Activated CD4-positive, CD25-positive, alpha-beta regulatory T cell treated with anti-CD3 and anti-CD28 coated beads, Interleukin-2, amount 50 U/mL, for 24 hours (primary cell): Measurements from ENCODE around the gene JCHAIN.
A peak's percentile ranks its signal among the peaks of the same experiment; 100 is the strongest.
"Not testable (repeated sequence)": the region's sequence is repeated elsewhere in the genome, so short reads cannot be mapped to it uniquely, and the experiment has no call there.

Experiments used
- ATAC-seq, 2 donors: fragments of 150-1000 bp; cut with Tn5 transposase; one replicate each; pipeline ENCODE4 v1.10.0; 2021; ENCODE audit warnings: mild to moderate bottlenecking in 1 of 2, moderate library complexity in 1 of 2

The JCHAIN gene

DNA sequence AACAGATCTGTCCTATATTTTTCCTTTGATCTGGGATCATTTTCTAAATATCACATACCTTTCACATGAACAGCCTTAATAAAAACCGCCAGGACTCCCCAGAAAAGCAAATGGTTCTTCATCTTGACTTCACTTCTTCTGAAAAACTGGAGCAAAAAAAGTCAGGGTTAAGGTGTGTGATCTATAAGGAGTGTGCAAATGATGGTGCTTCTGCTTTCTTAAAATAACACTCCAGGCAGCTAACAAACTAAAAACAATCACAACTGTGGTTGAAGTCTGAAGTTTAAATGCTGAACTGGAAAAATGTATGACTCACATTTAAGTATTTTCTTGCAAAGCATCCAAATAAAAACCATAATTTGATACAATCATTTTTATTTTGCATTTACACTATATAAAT is at the start of gene JCHAIN:
Gene JCHAIN (minus strand): TSS at position 140 of the 400 bp plus-strand sequence. CDS start 18 bp downstream, at position 122.
- no peak for ATAC-seq

DNA sequence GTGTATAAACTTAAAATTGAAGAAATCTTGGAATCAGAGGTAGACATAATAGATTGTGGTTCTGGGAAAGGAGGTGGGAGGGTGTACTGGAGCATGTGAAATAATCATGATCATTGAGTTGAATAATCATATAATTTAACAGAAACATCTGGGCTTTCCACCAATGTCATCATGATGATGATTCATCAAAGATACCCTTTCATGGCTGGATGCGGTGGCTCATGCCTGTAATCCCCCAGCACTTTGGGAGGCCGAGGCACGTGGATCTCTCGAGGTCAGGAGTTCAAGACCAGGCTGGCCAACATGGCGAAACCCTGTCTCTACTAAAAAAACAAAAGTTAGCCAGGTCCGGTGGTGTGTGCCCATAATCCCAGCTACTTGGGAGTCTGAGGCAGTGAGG is 48.8 kb upstream of the JCHAIN start:
- peak in 1 of 2 donors; percentile 47 for ATAC-seq

DNA sequence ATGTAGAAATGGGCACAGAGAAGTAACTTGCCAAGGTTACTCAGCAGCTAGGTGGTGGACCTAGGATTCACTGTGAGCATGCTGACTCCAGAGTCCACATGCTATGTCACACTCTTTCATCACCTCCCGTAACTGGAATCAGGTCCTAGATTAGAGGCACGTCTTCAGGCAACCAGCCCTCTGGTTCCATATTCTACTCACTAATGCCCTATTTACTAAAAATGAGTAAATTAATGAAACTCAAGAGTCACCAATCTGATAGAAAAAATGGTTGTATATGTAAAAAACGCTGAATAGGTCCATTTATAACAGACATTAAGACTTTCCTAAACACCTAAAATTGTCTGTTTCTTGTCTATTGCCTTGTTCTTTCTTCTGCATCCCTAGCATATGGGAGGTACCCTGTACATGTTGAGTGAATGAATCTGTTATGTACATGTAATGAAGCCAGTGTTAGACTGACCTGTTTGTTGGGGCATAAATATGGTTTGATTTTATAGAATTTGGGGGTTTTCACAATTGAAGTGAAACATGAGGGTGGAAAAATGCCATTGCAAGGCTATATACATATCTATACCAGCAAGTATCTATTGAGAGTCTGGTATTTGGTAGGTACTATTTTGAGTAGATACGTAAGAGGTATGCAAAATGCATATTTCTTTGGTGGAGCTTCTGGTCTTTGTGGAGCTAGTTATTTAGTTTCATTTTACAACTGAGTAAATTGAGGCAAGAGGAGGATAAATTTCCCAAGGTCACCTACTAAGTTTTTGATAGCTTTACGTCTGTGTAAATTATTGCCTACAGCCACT is 48.0 kb upstream of the JCHAIN start:
- ATAC-seq, result peak in 1 of 2 donors; percentile 28

DNA sequence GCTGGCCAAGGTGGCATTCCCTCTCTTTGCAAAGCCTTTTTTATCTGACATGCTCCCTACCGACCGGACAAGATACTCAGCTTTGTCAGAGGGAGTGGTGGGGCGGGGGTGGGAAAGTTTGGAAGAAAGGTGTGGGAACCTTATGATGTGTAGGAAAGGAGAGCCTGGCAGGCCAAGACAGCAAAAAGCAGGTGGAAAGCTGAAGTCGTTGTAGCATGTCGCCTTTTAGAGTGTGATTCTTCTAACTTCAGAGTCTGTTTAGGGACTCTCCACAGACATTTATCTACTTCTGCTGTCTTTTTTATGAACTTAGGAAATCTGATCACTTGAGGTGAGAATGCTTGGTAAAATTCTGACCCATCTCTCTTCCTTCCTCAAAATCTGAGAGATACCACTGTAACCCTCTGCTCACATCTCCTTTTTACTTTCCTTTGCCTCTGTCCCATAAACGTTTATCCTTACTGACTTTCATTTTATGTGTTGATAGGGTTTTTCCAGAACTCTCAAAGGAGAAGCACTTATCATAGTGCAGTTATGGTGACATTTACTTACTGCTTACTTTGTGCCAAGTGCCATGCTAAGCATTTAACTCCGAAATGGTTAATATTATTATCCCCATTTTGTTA is 47.3 kb upstream of the JCHAIN start:
- peak; percentile 32 to 49 for ATAC-seq

DNA sequence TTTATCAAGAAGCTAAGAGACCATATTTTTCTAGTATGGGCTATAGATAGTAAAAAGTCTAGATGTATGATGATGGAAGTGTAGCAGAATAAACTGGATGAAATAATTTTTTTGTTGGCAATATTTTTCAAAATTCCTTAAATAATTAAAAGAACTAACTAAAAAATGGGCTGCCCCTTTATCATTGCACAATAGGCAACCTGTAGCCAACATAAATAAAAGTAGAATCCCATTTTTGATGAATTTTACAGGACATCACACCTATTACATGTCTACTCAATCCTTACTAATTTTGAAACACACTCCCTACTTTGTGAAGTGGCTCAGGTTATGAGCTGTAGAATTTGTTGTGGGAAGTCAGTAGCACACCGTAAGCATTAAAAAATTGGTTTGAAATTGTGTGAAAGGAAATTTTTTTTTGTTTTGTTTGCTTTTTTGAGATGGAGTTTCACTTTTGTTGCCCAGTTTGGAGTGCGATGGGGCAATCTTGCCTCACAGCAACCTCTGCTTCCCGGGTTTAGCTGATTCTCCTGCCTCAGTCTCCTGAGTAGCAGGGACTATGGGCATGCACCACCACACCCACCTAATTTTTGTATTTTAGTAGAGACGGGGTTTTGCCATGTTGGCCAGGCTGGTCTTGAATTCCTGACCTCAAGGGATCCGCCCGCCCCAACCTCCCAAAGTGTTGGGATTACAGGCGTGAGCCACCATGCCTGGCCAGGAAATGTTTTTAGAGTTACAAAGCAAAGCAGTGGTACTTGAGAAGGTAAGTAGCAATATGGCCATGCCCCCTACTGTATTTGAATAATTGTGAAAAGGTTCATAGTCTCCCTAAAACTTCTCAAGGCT is 46.5 kb upstream of the JCHAIN start:
- no peak for ATAC-seq

DNA sequence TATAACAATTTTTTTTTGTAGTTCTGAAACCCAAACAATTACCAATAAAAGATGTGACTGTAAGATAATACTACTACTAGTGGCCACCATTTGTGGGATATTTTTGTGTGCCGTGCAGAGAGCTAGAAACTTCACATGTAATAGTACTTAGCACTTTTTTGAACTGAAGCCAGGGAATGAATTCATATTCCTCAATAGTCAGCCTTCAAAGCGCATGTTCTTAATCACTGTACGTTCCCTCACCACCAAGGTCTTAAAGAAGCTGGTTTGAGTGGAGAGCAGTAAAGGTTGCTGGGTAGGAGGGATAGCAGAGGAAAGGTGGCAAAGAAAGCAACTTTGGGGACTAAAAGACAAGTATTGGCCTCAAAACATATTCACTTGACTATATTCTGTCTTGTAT is 45.8 kb upstream of the JCHAIN start:
- ATAC-seq, result no peak

DNA sequence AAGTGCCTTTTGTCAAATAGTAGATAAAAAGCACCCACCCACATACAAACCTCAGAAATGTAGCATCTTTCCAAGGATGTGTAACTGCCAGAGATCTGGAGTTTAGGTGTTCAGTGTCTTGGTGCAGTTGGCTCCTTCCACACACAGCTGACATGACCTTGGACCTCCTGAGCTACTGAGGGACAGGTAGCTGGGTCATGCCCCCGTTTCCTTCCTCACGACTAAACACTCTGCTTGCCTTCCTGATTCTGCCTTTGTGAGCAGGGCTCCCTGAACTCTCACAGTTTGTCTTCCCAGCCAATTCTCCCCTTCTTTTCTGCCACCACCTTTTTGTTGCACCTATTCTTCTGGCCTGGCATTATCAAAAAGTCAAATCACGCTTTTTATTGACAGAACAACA is 45.3 kb upstream of the JCHAIN start:
- ATAC-seq, result no peak

DNA sequence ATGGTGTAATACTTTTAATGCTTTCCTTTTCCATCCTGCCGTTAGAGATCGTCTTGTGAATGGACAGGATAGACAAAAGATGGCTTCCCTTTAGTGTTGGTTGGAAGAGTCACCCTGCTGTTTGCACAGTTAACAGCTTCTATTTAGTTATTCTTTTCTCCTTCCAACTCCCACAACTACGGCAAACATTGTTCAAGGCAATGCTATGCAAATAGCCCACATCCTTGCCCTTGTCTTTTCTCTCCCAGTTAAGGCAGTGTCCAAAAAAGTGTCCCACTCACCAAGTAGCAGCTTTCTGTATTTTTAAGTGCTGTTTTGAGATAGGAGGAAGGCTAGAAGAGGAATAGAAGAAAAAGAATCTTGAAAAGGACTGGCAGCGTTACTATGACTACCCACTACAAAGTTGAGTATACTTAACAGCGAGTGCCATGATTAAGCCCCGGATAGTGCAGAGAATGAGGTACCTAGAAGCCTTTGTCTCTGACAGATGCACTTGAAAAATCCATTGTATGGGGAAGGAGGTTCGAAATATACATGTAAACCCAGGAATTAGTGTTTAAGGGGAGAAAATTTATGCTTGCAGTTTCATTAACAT is 43.4 kb upstream of the JCHAIN start:
- ATAC-seq, result no peak

DNA sequence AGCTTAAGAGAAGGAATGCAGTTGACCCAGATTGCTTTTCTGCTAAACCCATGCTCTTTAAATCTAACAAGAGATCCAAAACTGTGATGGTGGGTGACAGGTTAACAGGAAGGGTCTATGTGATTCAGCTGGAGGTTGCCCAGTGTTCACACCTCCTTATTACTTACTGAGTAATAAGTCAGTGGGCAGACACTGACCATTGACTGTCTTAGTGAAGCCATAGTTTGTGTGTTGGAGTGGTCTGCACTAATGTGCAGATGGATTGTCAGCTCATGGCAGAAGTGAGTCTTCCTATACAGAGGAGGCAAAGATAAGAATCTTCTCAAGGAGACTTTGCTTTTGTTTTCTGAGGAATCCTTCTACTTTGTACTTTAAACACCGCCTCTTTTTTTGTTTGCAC is 40.2 kb upstream of the JCHAIN start:
- no peak for ATAC-seq

DNA sequence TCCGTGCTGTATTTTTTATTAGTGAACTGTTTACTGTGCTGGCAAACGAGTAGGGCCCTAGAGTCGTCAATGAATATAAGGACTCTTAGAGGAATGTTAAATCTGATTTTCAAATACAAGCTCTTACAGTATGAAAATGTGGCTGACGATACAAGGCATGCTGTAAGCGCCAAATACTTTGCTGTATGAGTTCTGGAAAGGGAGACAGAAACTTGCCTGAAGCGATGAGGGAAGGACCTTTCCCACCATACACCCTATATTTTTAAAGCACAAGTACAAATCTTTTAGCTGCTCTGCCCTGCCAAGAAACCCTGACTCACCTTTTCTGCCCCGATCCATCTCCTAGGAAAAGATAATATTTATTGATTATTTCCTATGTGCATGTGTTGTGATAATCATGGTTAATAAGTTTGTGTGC is 39.7 kb upstream of the JCHAIN start:
- no peak for ATAC-seq

DNA sequence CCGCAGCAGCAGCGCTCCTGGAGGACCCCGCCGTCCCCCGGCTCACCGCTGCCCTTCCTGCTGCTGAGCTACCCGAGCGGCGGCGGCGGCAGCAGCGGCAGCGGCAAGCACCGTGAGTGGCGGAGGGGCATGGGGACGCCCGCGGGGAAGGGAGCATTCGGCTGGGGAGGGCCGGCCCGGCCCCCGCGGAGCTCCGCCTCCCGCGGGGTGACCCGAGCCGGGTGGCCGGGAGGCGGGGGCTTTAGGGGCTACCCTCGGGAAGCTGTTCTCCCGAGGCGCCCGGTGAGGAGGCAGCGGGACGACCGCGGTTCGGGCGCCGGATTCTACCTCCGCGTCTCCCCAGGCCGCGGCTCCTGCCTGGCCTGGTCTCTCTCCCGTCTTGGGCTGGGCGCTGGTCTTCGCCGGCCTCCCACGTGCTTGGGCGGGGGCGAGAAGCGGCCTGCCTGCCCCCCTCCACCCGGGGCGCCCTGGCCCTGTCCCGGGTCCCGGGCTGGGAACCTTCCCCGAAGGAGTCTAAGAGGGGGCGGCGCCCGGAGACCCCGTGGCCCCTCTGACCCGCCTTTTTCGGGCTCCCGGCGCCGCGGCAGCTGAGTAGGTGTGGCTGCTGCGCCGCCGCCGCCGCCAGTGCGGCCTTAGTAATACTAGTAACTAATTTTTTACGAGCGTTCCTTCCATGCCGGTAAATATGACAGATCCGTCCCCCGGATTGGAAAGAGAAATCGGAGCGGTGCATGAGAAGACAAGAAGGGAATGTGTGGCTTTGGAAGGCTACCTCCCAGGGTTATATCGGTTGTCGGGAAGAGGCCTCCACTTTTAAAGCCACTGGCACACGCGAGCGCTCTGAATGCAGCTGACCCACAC is 39.1 kb upstream of the JCHAIN start:
- ATAC-seq, result peak; percentile 73 to 76

DNA sequence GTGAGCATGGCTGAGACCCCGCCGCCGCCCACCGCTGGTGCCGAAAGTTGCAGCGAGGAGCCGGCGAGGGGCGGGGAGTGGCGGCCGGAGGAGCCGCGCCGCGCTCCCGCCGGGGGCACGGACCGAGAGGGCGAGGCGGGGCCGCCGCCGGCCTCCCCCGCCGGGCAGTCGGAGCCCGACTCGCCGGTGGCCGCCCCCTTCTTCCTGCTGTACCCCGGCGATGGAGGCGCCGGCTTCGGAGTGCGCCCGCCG is 38.5 kb upstream of the JCHAIN start:
- no peak for ATAC-seq

DNA sequence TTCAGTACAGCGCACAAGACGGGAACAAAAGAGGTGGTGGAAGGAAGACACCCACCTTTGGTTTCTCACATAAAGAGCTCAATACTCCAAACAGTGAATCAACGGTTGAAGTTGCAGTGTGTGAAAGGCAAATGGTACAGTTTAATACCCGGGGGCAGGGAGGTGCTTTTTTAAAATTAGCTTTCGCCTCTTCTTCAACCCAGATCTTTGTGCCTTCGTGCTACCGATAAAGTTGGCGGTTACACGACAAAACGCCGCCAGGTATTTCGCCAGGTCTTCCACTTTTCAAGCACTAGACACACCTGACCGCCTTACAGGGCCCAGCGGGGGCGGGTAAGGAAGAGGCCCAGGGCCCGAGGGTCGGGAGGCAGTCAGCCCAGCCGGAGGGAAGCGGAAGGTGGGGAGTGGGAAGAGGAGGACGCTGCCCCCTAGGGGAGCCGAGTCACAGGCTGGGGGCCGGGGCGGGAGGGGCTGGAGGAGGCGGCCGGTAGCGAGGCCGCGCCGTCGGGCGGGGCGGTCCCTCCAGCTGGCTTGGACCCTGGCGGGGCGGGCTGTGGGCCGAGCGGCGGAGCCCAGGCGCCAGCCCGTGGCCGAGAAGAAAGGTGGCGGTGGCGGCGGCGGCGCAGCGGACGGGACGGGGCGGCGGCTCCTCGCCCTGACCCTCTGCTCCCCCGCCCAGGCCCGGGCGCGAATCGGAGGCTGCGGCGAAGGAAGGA is 38.1 kb upstream of the JCHAIN start:
- ATAC-seq, result peak; percentile 21 to 39

DNA sequence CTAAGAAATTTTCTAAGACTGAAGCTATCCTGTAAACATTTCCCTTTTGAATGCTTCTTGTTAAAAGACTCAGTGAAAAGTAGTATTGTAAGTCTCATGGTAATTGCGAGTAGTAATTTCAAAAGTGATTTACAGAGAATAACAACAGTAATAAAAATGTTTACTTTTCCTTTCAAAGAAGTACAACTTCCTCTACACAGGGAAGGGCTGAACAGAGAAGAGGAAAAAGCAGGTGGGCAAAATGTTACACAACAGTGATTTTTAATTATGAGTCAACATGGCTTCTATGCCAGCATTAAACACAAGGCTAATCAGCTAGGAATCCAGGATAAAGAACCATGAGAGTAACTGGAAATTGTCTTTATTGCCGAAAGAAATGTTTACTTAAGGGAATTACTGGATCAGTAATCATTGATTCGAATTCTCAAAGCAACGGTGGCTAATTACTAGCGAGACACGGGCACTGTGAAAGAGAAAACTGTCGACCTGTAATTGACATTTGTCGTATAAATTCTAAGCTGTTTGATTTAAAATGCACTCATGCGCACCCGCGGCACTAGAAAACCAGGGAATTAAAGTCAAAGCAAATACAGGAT is 37.4 kb upstream of the JCHAIN start:
- no peak for ATAC-seq

DNA sequence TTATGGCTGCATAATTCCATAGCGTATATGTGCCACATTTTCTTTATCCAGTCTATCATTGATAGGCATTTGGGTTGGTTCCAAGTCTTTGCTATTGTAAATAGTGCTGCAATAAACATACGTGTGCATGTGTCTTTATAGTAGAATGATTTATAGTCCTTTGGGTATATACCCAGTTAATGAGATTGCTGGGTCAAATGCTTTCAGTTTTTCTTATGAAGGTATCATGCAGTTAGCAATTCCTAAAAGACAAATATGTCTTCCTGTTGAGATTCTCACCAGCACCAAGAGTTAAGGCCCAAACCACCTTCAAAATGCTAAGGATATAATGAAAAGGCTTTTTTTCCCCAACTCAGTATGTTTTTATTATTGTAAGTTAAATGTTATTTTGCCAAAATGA is 36.3 kb upstream of the JCHAIN start:
- not testable (repeated sequence) for ATAC-seq

DNA sequence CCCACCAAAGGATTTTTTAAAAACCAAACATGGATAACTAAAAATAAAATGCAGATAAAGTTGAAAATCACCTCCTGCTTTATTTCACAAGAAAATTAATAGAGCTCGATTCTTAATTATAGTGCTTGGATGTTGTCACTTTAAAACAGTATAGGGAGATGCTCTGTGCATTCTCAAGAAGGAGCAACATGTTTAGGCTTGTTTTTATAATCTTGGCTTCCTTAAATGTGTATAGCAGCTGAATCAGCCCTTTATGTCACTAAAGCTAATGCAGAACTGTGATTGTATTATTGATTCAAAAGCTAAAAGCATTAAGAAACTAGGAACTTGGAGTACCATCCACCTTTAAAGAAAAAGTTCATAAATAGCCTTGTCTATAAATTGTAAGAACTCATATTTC is 35.0 kb upstream of the JCHAIN start:
- ATAC-seq, result no peak

DNA sequence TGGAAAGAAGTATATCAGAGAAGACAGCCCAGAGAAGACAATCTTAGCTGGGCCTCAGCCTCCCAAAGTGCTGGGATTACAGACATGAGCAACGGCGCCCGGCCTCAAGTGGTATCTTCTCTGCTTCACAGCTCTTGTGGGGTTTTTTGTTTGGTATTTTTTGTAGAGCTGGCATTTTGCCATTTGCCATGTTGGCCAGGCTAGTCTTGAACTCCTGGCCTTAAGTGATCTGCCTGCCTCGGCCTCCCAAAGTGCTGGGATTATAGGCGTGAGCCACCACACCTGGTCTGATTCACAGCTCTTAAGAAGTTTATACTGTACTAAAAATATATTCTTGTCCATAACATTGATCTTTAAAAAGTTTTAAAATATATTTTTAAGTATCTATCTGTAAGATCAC is 34.4 kb upstream of the JCHAIN start:
- ATAC-seq, result no peak

DNA sequence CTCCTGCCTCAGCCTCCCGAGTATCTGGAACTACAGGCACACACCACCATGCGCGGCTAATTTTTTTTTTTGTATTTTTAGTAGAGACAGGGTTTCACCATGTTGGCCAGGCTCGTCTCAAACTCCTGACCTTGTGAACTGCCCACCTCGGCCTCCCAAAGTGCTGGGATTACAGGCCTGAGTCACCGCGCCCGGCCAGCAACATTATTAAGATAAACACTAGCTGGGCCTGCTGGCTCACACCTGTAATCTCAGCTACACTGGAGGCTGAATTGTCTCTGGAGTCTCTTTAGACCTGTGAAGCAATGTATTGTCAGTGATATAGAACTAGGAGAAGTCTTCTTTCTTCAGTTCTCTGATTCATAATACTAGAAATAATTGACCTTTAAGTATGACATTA is 32.1 kb upstream of the JCHAIN start:
- not testable (repeated sequence) for ATAC-seq

DNA sequence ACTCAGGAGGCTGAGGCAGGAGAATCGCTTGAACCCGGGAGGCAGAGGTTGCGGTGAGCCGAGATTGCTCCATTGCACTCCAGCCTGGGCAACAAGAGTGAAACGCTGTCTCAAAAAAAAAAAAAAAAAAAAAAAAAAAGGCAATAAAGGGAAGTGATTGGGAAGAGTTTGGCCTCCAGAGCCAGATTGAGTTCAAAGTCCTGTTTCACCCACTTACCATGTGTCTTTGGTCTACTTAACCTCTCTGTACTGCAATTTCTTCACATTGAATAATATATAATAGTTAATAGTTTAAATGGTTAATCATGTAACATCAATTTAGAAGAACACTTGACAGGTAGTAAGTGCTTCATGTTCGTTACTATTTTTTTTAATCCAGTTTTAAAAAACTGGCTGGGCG is 28.3 kb upstream of the JCHAIN start:
- ATAC-seq, result not testable (repeated sequence)

DNA sequence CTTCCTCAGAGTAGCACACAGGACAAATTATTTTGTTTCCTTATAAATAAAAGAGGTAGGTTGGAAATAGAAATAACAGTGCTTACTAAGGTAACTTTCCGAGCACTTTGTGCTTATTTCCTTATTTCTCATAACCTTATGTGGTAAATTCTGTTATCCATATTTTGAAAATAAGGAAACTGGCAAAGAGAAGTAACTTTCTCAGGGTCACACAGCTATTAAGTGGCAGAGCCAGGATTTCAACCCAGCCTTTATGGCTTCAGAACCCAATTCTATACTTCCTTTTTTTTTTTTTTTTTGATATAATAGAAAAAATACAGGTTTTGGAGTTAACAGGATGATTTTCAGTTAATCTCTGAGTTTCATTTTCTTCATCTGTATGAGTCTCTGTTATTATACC is 25.4 kb upstream of the JCHAIN start:
- no peak for ATAC-seq

DNA sequence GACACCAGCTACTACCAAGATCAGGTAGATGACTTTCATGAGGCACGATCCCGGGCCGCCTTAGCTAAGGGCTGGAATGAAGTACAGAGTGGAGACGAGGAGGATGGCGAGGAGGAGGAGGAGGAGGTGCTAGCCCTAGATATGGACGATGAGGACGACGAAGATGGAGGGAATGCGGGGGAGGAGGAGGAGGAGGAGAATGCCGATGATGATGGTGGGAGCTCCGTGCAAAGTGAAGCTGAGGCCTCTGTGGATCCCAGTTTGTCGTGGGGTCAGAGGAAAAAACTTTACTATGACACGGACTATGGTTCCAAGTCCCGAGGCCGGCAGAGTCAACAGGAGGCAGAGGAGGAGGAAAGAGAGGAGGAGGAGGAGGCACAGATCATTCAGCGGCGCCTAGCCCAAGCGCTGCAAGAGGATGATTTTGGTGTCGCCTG is 22.5 kb upstream of the JCHAIN start:
- peak; percentile 0 to 3 for ATAC-seq
